ENCODE results near the gene EXOG.

DNA sequence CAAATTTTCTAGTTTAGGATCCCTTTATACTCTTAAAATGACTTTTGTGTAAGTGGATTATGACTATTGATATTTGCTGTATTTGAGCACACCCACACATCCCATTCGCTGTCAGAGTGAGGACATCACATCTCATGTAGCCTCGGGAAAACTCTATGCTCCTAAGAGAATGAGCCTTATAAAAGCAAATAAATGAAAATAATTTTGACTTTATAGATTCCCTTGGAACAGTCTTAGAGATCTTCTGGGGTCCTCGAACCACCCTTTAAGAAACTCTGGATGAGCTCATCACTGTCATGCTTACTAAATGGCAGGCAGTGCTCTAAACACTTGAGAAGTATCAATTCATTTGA lies 16.1 kb upstream of the EXOG start:
- TF ChIP-seq ZNF274 (IDR thresholded peaks at IDR 0.05; ENCODE audit: low read depth, low read length) (no peak), SUZ12 (IDR thresholded peaks at IDR 0.05; ENCODE audit: extremely low read depth, insufficient read depth, insufficient read length) (no peak), YY1 (IDR thresholded peaks at IDR 0.05; ENCODE audit: insufficient read depth, insufficient read length) (no peak)
